IMR-90 (cell line): ENCODE data around the gene IP6K2.

ENCODE experiments used
- CEBPB ChIP-seq: IDR thresholded peaks from 2 replicates; pipeline ENCODE4 v1.6.1; 2012; ENCODE audit warnings: low read depth, low read length, improper control_type of control experiment
- CHD1 ChIP-seq: IDR thresholded peaks from 2 replicates; pipeline ENCODE4 v1.6.1; 2012; ENCODE audit warnings: low read depth, low read length, improper control_type of control experiment
- RCOR1 ChIP-seq: IDR thresholded peaks from 2 replicates; pipeline ENCODE4 v1.6.1; 2012; ENCODE audit warnings: mild to moderate bottlenecking, low read length, improper control_type of control experiment; ENCODE audit not compliant: insufficient replicate concordance
- SMC3 ChIP-seq: fragments of 150-350 bp; IDR thresholded peaks from 2 replicates; pipeline ENCODE4 v1.6.1; 2016; ENCODE audit warnings: low read depth, mild to moderate bottlenecking, antibody characterized with exemption, low read length, moderate library complexity
- TF ChIP-seq, protein P1 (sequence below): conservative IDR thresholded peaks from 2 replicates; pipeline ENCODE4 v1.5.1; 2012; ENCODE audit warnings: mild to moderate bottlenecking, low read depth, low read length, improper control_type of control experiment
- TF ChIP-seq, protein P2 (sequence below): fragments of 150-350 bp; IDR thresholded peaks from 2 replicates; pipeline ENCODE4 v1.6.1; 2017; ENCODE audit warnings: mild to moderate bottlenecking, antibody characterized with exemption, low read length, low read depth

DNA sequence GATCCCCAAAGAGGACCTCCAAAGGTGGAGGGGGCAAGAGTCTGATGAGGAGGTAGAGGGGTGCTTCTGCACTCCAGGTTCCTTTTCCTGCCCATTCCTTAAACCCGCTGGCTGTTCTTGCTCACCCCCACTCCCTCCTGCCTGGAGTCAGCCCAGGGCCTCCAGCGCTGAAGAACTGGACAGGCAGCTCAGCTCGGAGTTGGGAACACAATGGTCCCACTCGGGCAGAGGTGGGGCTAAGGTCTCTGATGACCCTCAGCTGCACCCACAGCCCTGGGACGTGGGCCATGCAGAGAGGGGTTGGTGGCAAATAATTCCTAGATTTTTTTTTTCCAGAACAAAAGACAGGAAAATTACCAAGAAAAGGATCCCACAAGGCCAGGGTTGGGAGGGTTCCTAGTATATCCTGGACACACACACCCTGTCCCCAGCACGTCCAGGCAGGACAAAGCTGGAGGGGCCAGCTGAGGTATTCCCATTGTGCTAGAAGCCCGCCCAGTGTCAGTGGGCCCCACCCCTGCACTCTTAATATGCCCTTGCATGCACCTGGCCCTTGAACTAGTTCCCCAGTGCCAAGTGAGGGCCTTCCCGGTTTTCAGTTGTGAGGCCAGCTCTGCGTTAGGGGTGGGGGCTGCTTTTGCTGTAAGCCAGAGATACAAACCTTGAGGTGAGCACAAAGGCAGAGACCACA is 22.1 kb upstream of the IP6K2 start:
- TF ChIP-seq, protein P1, sequence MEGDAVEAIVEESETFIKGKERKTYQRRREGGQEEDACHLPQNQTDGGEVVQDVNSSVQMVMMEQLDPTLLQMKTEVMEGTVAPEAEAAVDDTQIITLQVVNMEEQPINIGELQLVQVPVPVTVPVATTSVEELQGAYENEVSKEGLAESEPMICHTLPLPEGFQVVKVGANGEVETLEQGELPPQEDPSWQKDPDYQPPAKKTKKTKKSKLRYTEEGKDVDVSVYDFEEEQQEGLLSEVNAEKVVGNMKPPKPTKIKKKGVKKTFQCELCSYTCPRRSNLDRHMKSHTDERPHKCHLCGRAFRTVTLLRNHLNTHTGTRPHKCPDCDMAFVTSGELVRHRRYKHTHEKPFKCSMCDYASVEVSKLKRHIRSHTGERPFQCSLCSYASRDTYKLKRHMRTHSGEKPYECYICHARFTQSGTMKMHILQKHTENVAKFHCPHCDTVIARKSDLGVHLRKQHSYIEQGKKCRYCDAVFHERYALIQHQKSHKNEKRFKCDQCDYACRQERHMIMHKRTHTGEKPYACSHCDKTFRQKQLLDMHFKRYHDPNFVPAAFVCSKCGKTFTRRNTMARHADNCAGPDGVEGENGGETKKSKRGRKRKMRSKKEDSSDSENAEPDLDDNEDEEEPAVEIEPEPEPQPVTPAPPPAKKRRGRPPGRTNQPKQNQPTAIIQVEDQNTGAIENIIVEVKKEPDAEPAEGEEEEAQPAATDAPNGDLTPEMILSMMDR = no peak
- TF ChIP-seq RCOR1 (no peak), SMC3 (no peak), CHD1 (no peak), CEBPB (no peak)
- TF ChIP-seq, protein P2, sequence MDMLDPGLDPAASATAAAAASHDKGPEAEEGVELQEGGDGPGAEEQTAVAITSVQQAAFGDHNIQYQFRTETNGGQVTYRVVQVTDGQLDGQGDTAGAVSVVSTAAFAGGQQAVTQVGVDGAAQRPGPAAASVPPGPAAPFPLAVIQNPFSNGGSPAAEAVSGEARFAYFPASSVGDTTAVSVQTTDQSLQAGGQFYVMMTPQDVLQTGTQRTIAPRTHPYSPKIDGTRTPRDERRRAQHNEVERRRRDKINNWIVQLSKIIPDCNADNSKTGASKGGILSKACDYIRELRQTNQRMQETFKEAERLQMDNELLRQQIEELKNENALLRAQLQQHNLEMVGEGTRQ = no peak
